Neural cell (in vitro differentiated cells): ENCODE data around the gene DPF1. TPM values are rescaled to one million over a fixed set of nuclear protein-coding genes. Genes with fewer than 3 reads are reported as not detected.

Experiments used
- H2AFZ ChIP-seq: fragments of 200-600, 300-800 bp; sonication (generic), shearing (Covaris generic); 2 replicates; pipeline ENCODE4 v1.6.0; 2014; ENCODE audit warnings: low read depth, mild to moderate bottlenecking, antibody characterized with exemption, low read length, moderate library complexity
- H3F3A ChIP-seq: fragments of 200-600 bp; shearing (Covaris generic); 2 replicates; pipeline ENCODE4 v1.6.1; 2016; ENCODE audit warnings: mild to moderate bottlenecking, moderate library complexity, mixed read lengths, antibody characterized with exemption, low read length; ENCODE audit not compliant: insufficient read depth, poor library complexity, severe bottlenecking
- H3K27ac ChIP-seq: fragments of 200-600, 300-800 bp; sonication (generic), shearing (Covaris generic); 2 replicates; pipeline ENCODE4 v1.5.1; 2014; ENCODE audit warnings: mild to moderate bottlenecking, low read length, moderate library complexity
- H3K27me3 ChIP-seq: fragments of 300-800, 200-600 bp; sonication (generic), shearing (Covaris generic); 2 replicates; pipeline ENCODE4 v1.6.0; 2014; ENCODE audit warnings: mild to moderate bottlenecking, low read depth, low read length, moderate library complexity; ENCODE audit not compliant: insufficient read depth
- H3K36me3 ChIP-seq: fragments of 300-800, 200-600 bp; sonication (generic), shearing (Covaris generic); 2 replicates; pipeline ENCODE4 v1.5.1; 2014; ENCODE audit warnings: mild to moderate bottlenecking, antibody characterized with exemption, low read length, moderate library complexity; ENCODE audit not compliant: insufficient read depth
- H3K4me2 ChIP-seq: fragments of 300-800, 200-600 bp; sonication (generic), shearing (Covaris generic); 2 replicates; pipeline ENCODE4 v1.6.0; 2014; ENCODE audit warnings: mild to moderate bottlenecking, low read length
- H3K4me3 ChIP-seq: fragments of 300-800, 200-600 bp; sonication (generic), shearing (Covaris generic); 2 replicates; pipeline ENCODE4 v1.5.1; 2014; ENCODE audit warnings: mild to moderate bottlenecking, low read length, moderate library complexity
- H3K79me2 ChIP-seq: fragments of 200-600 bp; shearing (Covaris generic); replicated peaks from 2 replicates; pipeline ENCODE4 v1.6.0; 2014; ENCODE audit warnings: mild to moderate bottlenecking, low read length, moderate library complexity; ENCODE audit not compliant: insufficient read depth
- H3K9ac ChIP-seq: fragments of 300-800, 200-600 bp; sonication (generic), shearing (Covaris generic); 2 replicates; pipeline ENCODE4 v1.6.1; 2016; ENCODE audit warnings: mild to moderate bottlenecking, low read length, mixed read lengths
- H3K9me2 ChIP-seq: fragments of 200-600 bp; shearing (Covaris generic); 2 replicates; pipeline ENCODE4 v1.6.1; 2016; ENCODE audit warnings: mild to moderate bottlenecking, low read length, mixed read lengths; ENCODE audit not compliant: insufficient read depth
- H3K9me3 ChIP-seq: fragments of 200-600, 300-800 bp; sonication (generic), shearing (Covaris generic); 2 replicates; pipeline ENCODE4 v1.6.1; 2016; ENCODE audit warnings: mild to moderate bottlenecking, mixed run types, low read length, moderate library complexity, mixed read lengths
- H4K20me1 ChIP-seq: fragments of 200-600 bp; shearing (Covaris generic); 2 replicates; pipeline ENCODE4 v1.6.1; 2016; ENCODE audit warnings: mild to moderate bottlenecking, mixed run types; ENCODE audit not compliant: insufficient read depth
- EP300 ChIP-seq: fragments of 450-650 bp; conservative IDR thresholded peaks from 2 replicates; pipeline ENCODE4 v1.6.1; 2014; ENCODE audit warnings: antibody characterized with exemption, mild to moderate bottlenecking, moderate library complexity; ENCODE audit not compliant: poor library complexity, severe bottlenecking
- EZH2 ChIP-seq: fragments of 200-600, 300-800 bp; shearing (Covaris generic), sonication (generic); IDR thresholded peaks from 2 replicates; pipeline ENCODE4 v1.6.1; 2014; ENCODE audit warnings: antibody characterized with exemption, low read length, borderline replicate concordance, mild to moderate bottlenecking; ENCODE audit not compliant: insufficient read depth, poor library complexity, severe bottlenecking
- MXI1 ChIP-seq: fragments of 450-650 bp; conservative IDR thresholded peaks from 2 replicates; pipeline ENCODE4 v1.6.1; 2014; ENCODE audit warnings: antibody characterized with exemption, mild to moderate bottlenecking; ENCODE audit not compliant: poor library complexity, severe bottlenecking
- POLR2AphosphoS5 ChIP-seq: IDR thresholded peaks from 2 replicates; pipeline ENCODE4 v1.6.1; 2012
- RAD21 ChIP-seq: fragments of 450-650 bp; conservative IDR thresholded peaks from 2 replicates; pipeline ENCODE4 v1.6.1; 2014; ENCODE audit warnings: antibody characterized with exemption, mild to moderate bottlenecking, moderate library complexity
- SMC3 ChIP-seq: fragments of 450-650 bp; conservative IDR thresholded peaks from 2 replicates; pipeline ENCODE4 v1.6.1; 2014; ENCODE audit warnings: antibody characterized with exemption, mild to moderate bottlenecking, moderate library complexity; ENCODE audit not compliant: poor library complexity
- TAF1 ChIP-seq: IDR thresholded peaks from 2 replicates; pipeline ENCODE4 v1.6.1; 2012; ENCODE audit warnings: low read depth
- polyA plus RNA-seq: library from polyadenylated mRNA; depleted of rRNA; stranded (reverse); fragments of >200 nt; gene quantifications from 2 replicates; pipeline ENCODE4 v1.2.3, GENCODE V29; 2014
- TF ChIP-seq, protein P1 (sequence below): IDR thresholded peaks from 2 replicates; pipeline ENCODE4 v1.6.1; 2012; ENCODE audit warnings: borderline replicate concordance
- TF ChIP-seq, protein P2 (sequence below): fragments of 450-650 bp; IDR thresholded peaks from 2 replicates; pipeline ENCODE4 v1.5.1; 2014; ENCODE audit warnings: antibody characterized with exemption, mild to moderate bottlenecking, moderate library complexity; ENCODE audit not compliant: poor library complexity, severe bottlenecking

Gene DPF1
- polyA plus RNA-seq, 1 donor from 2014 or later, result 118 TPM

DNA sequence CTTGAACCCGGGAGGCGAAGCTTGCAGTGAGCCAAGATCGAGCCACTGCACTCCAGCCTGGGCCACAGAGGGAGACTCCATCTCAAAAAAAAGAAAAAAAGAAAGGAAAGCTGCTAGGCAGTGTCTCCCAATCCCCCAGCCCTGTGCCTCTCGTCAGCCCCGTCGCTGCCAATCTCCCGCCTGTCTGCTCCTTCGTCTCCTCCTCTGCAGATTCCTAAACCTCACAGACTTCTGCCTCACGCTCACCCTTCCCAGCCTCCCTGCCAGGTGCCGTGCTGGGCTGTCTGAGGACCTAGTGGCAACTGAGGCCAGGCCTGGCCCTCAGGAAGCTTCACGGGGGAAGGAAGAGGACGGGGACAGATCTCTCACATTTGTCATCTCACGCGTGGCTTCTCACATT lies 21.5 kb downstream of the DPF1 start:
- H3K36me3 ChIP-seq, result no peaks in the 10 kb centered on the region
- no peaks in the 10 kb centered on the region for H3K9me2 ChIP-seq
- no peak overlapping the region for H3K4me2 ChIP-seq
- H3K9me3 ChIP-seq, result no peaks in the 10 kb centered on the region
- TF ChIP-seq EP300, result no peak
- no peak for TF ChIP-seq EZH2
- no peak for TF ChIP-seq POLR2AphosphoS5
- TF ChIP-seq SMC3, result no peak
- H3K4me3 ChIP-seq, result no peak overlapping the region
- no peak overlapping the region for H3K9ac ChIP-seq
- H3K27me3 ChIP-seq, result no peaks in the 10 kb centered on the region
- no peaks in the 10 kb centered on the region for H3K79me2 ChIP-seq
- no peaks in the 10 kb centered on the region for H4K20me1 ChIP-seq
- H2AFZ ChIP-seq, result no peak overlapping the region
- H3F3A ChIP-seq, result no peaks in the 10 kb centered on the region
- no peak overlapping the region for H3K27ac ChIP-seq

DNA sequence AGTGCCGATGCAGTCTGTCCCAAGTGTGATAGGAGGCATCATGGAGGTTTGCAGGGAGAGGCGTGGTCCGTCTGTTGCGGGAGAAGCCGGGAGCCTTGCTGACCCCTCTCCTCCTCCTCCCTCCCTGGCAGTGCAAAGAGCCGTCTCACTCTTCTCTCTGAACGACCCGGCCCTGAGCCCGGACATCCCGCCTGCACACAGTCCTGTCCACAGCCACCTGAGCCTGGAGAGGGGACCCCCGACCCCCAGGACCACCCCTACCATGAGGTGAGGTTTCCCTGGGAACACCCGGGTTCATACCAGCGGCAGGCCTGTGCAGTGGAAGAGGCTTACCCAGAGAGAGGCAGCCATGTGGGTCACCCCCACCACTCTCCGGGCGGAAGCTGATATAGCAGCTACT lies 22.3 kb downstream of the DPF1 start:
- no peaks in the 10 kb centered on the region for H3K36me3 ChIP-seq
- H4K20me1 ChIP-seq, result no peaks in the 10 kb centered on the region
- H3K4me3 ChIP-seq, result no peak overlapping the region
- no peak overlapping the region for H3K4me2 ChIP-seq
- no peaks in the 10 kb centered on the region for H3K9me2 ChIP-seq
- no peaks in the 10 kb centered on the region for H3K79me2 ChIP-seq
- TF ChIP-seq POLR2AphosphoS5 (no peak), RAD21 (no peak), EP300 (no peak), TAF1 (no peak), SMC3 (no peak), MXI1 (no peak), EZH2 (no peak)
- TF ChIP-seq, protein P1, sequence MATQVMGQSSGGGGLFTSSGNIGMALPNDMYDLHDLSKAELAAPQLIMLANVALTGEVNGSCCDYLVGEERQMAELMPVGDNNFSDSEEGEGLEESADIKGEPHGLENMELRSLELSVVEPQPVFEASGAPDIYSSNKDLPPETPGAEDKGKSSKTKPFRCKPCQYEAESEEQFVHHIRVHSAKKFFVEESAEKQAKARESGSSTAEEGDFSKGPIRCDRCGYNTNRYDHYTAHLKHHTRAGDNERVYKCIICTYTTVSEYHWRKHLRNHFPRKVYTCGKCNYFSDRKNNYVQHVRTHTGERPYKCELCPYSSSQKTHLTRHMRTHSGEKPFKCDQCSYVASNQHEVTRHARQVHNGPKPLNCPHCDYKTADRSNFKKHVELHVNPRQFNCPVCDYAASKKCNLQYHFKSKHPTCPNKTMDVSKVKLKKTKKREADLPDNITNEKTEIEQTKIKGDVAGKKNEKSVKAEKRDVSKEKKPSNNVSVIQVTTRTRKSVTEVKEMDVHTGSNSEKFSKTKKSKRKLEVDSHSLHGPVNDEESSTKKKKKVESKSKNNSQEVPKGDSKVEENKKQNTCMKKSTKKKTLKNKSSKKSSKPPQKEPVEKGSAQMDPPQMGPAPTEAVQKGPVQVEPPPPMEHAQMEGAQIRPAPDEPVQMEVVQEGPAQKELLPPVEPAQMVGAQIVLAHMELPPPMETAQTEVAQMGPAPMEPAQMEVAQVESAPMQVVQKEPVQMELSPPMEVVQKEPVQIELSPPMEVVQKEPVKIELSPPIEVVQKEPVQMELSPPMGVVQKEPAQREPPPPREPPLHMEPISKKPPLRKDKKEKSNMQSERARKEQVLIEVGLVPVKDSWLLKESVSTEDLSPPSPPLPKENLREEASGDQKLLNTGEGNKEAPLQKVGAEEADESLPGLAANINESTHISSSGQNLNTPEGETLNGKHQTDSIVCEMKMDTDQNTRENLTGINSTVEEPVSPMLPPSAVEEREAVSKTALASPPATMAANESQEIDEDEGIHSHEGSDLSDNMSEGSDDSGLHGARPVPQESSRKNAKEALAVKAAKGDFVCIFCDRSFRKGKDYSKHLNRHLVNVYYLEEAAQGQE, result no peak
- TF ChIP-seq, protein P2, sequence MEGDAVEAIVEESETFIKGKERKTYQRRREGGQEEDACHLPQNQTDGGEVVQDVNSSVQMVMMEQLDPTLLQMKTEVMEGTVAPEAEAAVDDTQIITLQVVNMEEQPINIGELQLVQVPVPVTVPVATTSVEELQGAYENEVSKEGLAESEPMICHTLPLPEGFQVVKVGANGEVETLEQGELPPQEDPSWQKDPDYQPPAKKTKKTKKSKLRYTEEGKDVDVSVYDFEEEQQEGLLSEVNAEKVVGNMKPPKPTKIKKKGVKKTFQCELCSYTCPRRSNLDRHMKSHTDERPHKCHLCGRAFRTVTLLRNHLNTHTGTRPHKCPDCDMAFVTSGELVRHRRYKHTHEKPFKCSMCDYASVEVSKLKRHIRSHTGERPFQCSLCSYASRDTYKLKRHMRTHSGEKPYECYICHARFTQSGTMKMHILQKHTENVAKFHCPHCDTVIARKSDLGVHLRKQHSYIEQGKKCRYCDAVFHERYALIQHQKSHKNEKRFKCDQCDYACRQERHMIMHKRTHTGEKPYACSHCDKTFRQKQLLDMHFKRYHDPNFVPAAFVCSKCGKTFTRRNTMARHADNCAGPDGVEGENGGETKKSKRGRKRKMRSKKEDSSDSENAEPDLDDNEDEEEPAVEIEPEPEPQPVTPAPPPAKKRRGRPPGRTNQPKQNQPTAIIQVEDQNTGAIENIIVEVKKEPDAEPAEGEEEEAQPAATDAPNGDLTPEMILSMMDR, result no peak
- H3K27me3 ChIP-seq, result no peaks in the 10 kb centered on the region
- H3F3A ChIP-seq, result no peaks in the 10 kb centered on the region
- no peak overlapping the region for H3K27ac ChIP-seq
- no peak overlapping the region for H3K9ac ChIP-seq
- no peaks in the 10 kb centered on the region for H3K9me3 ChIP-seq
- H2AFZ ChIP-seq, result no peak overlapping the region

DNA sequence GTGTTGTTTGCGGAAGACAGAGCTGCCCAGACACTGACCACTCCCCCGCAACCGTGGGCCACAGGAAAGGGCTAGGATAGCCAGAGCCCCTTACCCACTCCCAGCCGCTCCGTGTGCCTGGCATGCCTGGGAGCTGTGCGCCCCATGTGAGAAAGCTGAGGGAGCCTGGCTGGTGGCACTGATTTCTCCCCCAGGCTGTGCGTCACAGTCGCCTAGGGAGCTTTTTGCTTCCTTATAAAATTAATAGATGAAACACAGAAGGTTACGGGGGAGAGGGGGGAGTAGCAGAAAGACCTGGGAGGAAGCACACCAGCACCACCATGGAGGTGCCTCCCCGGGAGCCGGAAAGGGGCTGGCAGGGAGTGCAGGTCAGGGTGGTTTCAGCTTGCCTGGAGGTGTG lies 24.7 kb downstream of the DPF1 start:
- Histone ChIP-seq H3K4me2 (no peak overlapping the region), H3K4me3 (no peak overlapping the region), H3K27me3 (no peaks in the 10 kb centered on the region), H3K79me2 (no peaks in the 10 kb centered on the region), H3K9ac (no peak overlapping the region), H3F3A (no peaks in the 10 kb centered on the region), H3K27ac (no peak overlapping the region), H4K20me1 (no peaks in the 10 kb centered on the region), H2AFZ (no peak overlapping the region), H3K9me3 (no peaks in the 10 kb centered on the region), H3K36me3 (no peaks in the 10 kb centered on the region), H3K9me2 (no peaks in the 10 kb centered on the region)
- TF ChIP-seq, protein P2, result no peak
- no peak for TF ChIP-seq TAF1
- no peak for TF ChIP-seq EP300
- no peak for TF ChIP-seq POLR2AphosphoS5
- no peak for TF ChIP-seq MXI1
- TF ChIP-seq SMC3, result no peak
- no peak for TF ChIP-seq RAD21
- TF ChIP-seq, protein P1, result no peak
- no peak for TF ChIP-seq EZH2
